Testis (tissue), 3 donors: ENCODE results near the gene PCCA. TPM values are rescaled to one million over a fixed set of nuclear protein-coding genes. Genes with fewer than 3 reads are reported as not detected.

ENCODE experiments used
- DNase-seq: peaks from one replicate; pipeline ENCODE4 v3.0.0-alpha.2; 2019
- H3K27ac ChIP-seq, 2 donors: fragments of 200-600 bp; sonication (generic); one replicate each; pipeline ENCODE4 v1.5.1; 2019
- H3K27me3 ChIP-seq: fragments of 200-600 bp; sonication (generic); one replicate; pipeline ENCODE4 v1.5.1; 2019
- H3K36me3 ChIP-seq: fragments of 200-600 bp; sonication (generic); one replicate; pipeline ENCODE4 v1.5.1; 2017; ENCODE audit warnings: low read depth; ENCODE audit errors: missing control alignments
- H3K4me1 ChIP-seq: fragments of 200-600 bp; sonication (generic); one replicate; pipeline ENCODE4 v1.5.1; 2019
- H3K4me3 ChIP-seq, 2 donors: fragments of 200-600 bp; sonication (generic); one replicate each; pipeline ENCODE4 v1.5.1; 2017 to 2019
- H3K9me3 ChIP-seq: fragments of 200-600 bp; sonication (generic); one replicate; pipeline ENCODE4 v1.5.1; 2017
- POLR2A ChIP-seq: fragments of 450-650 bp; IDR thresholded peaks from one replicate; pipeline ENCODE4 v1.6.1; 2017; ENCODE audit warnings: antibody characterized with exemption, mild to moderate bottlenecking, moderate library complexity
- WGBS, 2 donors: methylation state at CpG; one replicate each; pipeline ENCODE4 v1.1.5; 2018; 5-methylcytosine and 5-hydroxymethylcytosine counted together
- intact Hi-C: fragments of 100-400 bp; cut with DNase I; formaldehyde crosslinking; loops from one replicate; pipeline ENCODE4 v1.15.1; 2023; ENCODE audit warnings: low total_unique reads
- polyA plus RNA-seq: library from polyadenylated mRNA; stranded (reverse); fragments of 350-450 nt; fragmentation: Illumina TruSeq; extraction: RNeasy Lipid Tissue Mini Kit (QIAGEN cat#74804); gene quantifications from one replicate; pipeline ENCODE4 v1.2.3, GENCODE V29; 2014; ENCODE audit warnings: low read depth, low replicate concordance; ENCODE audit not compliant: insufficient read depth
- total RNA-seq, 2 donors: library from RNA; depleted of rRNA; stranded (reverse); fragments of >200 nt; gene quantifications; one replicate each; pipeline ENCODE4 v1.2.3, GENCODE V29; 2016
- TF ChIP-seq, protein P1 (sequence below), 3 experiments: fragments of 450-650 bp in 2 of 3; fragments of 200-600 bp in 1 of 3; sonication (generic) in 1 of 3; IDR thresholded peaks; one replicate each; pipeline ENCODE4 v1.5.1; 2016 to 2019; ENCODE audit warnings: antibody characterized with exemption in 3 of 3, mild to moderate bottlenecking in 2 of 3, moderate library complexity in 1 of 3

The PCCA gene
- total and polyA plus RNA-seq, 3 donors from 2014 or later, result 17.9 to 56.2 (median 39.2) TPM

DNA sequence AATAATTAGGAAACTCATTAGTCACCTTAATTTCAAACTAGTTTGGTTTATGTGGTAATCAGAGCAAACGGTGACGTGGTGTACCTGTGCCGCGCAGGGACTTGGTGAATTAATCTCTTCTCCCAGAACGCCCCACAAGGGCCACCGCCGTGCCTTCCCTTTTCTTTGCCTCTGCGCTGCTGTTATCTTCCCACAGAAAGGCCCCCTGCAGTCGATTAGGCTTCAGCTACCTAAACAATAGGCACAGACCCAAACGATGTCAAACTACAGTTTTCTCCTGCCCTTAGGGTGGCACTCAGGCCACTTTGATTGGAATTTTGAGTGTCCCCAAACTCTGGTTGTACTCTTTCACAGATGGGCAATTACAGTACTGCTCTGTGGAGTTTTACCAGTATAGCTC, 384.2 kb downstream of the PCCA start:
- no peaks in the 10 kb centered on the region for H3K9me3 ChIP-seq
- no peak for TF ChIP-seq POLR2A
- TF ChIP-seq, protein P1, sequence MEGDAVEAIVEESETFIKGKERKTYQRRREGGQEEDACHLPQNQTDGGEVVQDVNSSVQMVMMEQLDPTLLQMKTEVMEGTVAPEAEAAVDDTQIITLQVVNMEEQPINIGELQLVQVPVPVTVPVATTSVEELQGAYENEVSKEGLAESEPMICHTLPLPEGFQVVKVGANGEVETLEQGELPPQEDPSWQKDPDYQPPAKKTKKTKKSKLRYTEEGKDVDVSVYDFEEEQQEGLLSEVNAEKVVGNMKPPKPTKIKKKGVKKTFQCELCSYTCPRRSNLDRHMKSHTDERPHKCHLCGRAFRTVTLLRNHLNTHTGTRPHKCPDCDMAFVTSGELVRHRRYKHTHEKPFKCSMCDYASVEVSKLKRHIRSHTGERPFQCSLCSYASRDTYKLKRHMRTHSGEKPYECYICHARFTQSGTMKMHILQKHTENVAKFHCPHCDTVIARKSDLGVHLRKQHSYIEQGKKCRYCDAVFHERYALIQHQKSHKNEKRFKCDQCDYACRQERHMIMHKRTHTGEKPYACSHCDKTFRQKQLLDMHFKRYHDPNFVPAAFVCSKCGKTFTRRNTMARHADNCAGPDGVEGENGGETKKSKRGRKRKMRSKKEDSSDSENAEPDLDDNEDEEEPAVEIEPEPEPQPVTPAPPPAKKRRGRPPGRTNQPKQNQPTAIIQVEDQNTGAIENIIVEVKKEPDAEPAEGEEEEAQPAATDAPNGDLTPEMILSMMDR (IDR thresholded peaks at IDR 0.05), result no peak
- no peak overlapping the region for H3K4me3 ChIP-seq
- H3K36me3 ChIP-seq, result no peaks in the 10 kb centered on the region
- intact Hi-C loops, result no loop called here
- no peak for DNase-seq
- 83 to 91% methylated on average over 10 of the region's 10 CpGs for WGBS, 2 donors
- no peak overlapping the region for H3K27ac ChIP-seq
- H3K4me1 ChIP-seq, result no peaks in the 10 kb centered on the region
- no peaks in the 10 kb centered on the region for H3K27me3 ChIP-seq

DNA sequence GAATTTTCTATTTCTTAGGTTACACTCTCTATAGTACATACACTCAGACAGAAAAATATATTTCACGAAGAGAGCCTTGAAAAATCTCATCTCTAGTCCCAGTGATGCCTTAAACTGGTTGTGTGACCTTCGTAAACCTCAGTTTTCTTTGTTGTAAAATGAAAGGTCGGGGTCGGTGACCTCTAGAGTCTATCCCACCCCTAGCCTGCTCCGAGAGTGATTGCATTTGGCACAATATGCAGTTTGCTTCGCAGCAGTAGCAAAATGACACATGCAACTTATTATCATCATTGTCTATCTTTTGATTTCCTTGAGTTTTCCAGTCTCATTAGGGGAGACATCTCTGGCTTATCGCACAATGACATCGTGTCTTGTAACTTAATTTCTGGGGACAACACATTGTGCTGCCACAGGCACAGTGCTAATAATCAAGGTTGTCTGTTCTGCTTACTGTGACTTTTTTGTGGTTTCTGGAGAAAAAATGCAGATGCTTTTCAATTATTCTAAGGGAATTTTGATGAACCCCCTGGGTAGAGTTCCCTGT, 384.7 kb downstream of the PCCA start:
- 90 to 96% methylated on average over 8 of the region's 8 CpGs for WGBS, 2 donors
- intact Hi-C loops, result no loop called here
- H3K4me3 ChIP-seq, result no peak overlapping the region
- H3K4me1 ChIP-seq, result no peaks in the 10 kb centered on the region
- no peaks in the 10 kb centered on the region for H3K9me3 ChIP-seq
- TF ChIP-seq, protein P1 (IDR thresholded peaks at IDR 0.05), result no peak
- TF ChIP-seq POLR2A, result no peak
- H3K27ac ChIP-seq, result no peak overlapping the region
- H3K36me3 ChIP-seq, result no peaks in the 10 kb centered on the region
- H3K27me3 ChIP-seq, result no peaks in the 10 kb centered on the region
- DNase-seq, result no peak

DNA sequence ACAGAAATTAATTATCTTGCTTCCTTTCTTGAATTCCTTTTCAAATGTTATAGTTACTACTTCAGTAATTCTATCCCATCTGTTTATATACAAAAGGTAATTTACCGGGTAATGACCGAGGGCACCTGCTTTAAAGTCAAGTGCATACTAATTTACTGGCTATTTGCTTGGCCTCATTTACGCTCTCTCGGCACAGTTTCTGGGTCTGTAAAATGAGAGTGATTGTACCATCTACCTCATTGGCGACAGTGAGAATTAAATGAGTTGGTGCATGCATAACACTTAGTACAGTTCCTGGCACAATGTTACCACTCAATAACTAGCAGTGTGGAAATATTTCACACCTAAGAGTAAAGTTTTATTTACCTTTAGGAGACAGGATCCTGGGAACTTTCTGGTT, 388.1 kb downstream of the PCCA start:
- no peak overlapping the region for H3K4me3 ChIP-seq
- DNase-seq, result no peak
- 92% methylated on average over 5 of the region's 5 CpGs for WGBS, 2 donors

DNA sequence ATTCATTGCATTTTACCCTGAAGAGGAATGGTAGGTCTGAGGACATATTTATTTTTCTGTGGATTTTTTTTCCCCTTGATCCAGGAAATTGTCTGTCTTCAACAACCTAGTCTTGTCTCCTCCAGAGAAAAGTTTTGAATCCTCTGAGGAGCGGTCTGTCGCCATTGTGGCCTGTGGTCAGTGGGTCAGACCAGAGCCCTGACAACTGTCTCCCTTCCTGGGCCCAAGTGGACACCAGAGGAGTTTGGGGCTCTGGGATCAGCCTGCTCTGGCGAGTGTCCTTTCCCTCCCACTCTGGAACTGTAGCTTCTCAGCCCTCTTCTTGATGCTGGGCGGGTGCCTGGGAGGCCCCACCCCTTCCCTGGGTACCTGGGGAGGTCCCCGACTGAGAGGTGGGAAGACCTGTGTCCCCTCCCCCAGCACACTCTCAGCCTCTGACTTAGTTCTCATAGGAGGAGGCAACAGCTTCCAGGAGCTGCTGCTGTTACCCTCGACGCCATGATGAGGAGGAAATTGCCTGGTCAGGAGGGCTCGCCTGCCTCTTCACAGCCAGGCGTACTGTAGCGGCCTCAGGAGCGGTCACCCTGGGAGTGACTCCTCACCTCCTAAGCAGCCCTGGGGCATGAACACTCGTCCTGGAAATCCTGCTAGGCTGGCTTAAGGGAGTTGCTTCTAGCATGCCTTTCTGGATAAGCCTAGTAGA, 389.4 kb downstream of the PCCA start:
- no peak for DNase-seq
- no peaks in the 10 kb centered on the region for H3K9me3 ChIP-seq
- H3K4me1 ChIP-seq, result no peaks in the 10 kb centered on the region
- intact Hi-C loops, result no loop called here
- H3K27ac ChIP-seq, result no peak overlapping the region
- H3K27me3 ChIP-seq, result no peaks in the 10 kb centered on the region
- 82 to 94% methylated on average over 5 to 12 of the region's 12 CpGs for WGBS, 2 donors
- H3K4me3 ChIP-seq, result no peak overlapping the region
- TF ChIP-seq, protein P1 (IDR thresholded peaks at IDR 0.05), result no peak
- TF ChIP-seq POLR2A, result no peak
- no peaks in the 10 kb centered on the region for H3K36me3 ChIP-seq

More for the DNA sequence above, 388.1 kb downstream of the PCCA start:
- no peak overlapping the region for H3K27ac ChIP-seq
- no peaks in the 10 kb centered on the region for H3K9me3 ChIP-seq
- no peak for TF ChIP-seq POLR2A
- TF ChIP-seq, protein P1 (IDR thresholded peaks at IDR 0.05), result no peak
- H3K36me3 ChIP-seq, result no peaks in the 10 kb centered on the region
- no peaks in the 10 kb centered on the region for H3K4me1 ChIP-seq
- H3K27me3 ChIP-seq, result no peaks in the 10 kb centered on the region
- intact Hi-C loops, result no loop called here

DNA sequence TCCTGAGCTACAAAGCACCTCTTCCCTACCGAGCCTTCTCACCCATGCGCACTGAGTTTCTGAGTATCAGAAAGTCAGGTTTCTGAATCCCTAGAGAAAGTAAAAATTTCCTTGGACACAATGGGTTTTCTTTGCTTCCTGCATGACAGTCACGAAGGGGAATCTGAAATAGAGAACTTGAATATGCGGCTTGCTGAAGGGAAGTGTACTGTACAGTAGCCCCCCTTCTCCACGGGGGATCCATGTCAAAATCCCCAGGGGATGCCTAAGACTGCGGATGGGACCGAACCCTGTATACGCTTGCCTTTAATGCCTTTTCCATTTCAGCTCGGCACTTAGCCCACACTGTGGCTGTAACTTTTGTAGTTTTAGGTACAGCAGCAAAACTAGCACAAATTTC, 391.8 kb downstream of the PCCA start:
- no peak for DNase-seq
- Histone ChIP-seq H3K4me1 (no peaks in the 10 kb centered on the region), H3K9me3 (no peaks in the 10 kb centered on the region), H3K4me3 (no peak overlapping the region), H3K36me3 (no peaks in the 10 kb centered on the region), H3K27me3 (no peaks in the 10 kb centered on the region), H3K27ac (no peak overlapping the region)
- intact Hi-C loops, result no loop called here
- TF ChIP-seq, protein P1 (IDR thresholded peaks at IDR 0.05), result no peak
- TF ChIP-seq POLR2A, result no peak
- 88 to 93% methylated on average over 9 of the region's 9 CpGs for WGBS, 2 donors
